ENCODE results near the gene TMPRSS3.

TMPRSS3 gene

DNA sequence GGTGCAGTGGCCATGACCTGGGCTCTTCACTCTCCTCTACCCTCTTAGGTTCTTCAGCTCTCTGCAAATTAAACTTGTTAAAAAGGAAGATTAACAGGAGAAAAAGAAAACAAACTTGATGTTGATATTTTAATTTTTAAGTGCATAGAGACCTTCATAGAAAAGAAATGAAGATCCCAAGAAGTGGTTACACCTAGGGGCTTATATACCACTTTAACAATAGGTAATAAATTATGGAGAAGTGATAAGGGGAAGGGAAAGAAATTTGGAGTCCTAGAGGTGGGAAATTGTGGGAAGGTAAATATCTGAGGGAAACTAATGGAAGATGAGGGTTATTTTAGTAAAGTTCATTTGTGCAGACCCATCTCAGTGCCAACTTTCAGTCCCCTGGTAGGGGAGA lies 64.2 kb downstream of the TMPRSS3 start:
- DNase-seq (ENCODE audit: low read depth), result no peak

DNA sequence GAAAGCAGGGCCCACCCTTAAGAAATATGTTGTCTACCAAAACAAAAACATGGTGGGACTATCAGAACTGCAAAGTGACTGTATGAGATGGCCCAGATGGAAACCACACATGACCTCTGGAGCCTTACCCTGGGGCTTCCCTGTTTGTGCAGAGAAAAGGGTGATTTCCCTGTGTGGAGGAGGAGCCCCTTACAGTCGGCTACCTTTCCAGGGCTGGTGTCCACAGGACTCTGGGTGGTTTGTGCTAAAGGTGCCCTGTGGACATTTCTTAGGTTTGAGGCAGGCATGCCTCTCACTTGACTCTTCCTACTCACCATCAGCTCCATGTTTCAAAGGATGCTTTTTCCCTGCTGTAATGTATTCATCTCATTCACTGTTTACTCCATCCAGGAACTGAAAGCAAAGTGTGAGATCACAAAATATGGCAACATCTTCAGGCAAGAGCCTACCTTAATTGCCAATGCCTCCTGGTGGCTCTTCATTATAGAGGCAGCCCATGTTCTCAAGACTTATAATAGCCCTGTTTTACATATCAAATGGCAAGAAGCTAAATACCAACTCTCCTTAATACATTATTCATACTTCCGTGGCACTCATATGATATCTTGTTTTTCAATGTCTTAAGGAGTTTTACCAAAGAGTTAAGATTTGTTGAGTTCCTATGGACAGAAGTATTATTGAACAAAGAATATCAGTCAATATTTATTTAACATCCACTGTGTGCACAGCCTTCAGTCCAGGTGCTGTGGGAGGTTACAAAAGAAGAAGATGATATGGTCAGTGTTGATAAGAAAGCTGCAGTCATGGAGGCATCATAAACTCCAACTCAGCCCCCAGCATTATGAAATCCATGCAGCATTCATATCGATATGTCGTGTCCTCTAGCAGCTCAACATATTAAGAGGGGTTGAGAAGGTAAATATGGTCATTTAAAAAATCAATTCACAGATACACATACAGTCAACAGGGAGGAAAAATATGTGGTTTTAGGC lies 65.2 kb downstream of the TMPRSS3 start:
- DNase-seq (ENCODE audit: low read depth), result no peak

DNA sequence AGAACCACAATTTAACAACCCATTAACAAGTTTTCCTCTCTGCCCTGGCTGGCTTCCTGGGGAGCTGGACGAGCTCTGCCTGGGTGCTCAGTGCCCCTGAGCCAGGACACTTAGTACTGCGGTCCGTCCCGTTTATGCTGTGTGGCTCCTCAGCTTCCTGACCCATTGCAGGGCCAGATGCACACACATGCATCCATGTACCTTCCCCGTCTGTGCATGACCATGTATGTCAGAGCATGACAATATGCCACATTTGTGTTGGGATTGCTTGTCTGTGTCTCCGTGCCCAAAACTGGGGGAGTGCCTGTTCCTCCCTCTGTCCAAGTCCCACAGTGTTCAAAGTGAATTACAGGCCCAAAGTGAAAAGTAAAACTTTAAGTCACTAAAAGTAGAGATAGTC lies 71.0 kb downstream of the TMPRSS3 start:
- no peak for DNase-seq (ENCODE audit: low read depth)

All from ELR (cell line).